ENCODE measurements around the gene KCNAB1. TPM values are rescaled to one million over a fixed set of nuclear protein-coding genes. Genes with fewer than 3 reads are reported as not detected.

KCNAB1 gene
- total RNA-seq, 1 experiment from 2014 or later: not detected

DNA sequence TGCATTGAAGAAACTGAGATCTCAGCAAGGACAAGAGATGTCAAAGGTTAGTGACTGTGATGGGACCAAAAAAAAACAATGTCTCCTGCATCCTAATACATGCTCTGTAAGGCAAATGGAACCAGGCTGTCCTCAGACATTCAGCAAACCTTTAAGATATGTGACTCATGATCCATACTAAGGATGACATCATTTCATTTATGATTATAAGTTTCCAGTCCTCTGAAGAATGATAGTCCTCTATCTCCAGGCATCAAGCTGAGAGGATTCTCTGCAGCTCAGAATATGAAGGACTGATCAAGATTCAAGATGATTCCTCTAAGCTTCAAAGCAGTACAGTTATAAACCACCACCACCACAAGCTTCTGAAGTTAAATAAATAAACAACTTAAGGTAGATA is 386.9 kb downstream of the KCNAB1 start:
- Histone ChIP-seq H3K36me3 (no peaks in the 10 kb centered on the region), H3K9me3 (no peaks in the 10 kb centered on the region), H3K4me3 (no peak overlapping the region), H3K27me3 (peaks cover 2% of the 10 kb centered on the region; the same call in 1 of the 2 replicates)
- no peak for DNase-seq

- DNase-seq: no peak
Observed at GRCh38 chr3:156509189-156510174, 389.1 kb downstream of the KCNAB1 start.

GRCh38 chr3:156511987-156512677 is 391.8 kb downstream of the KCNAB1 start:
- Histone ChIP-seq H3K36me3 (no peaks in the 10 kb centered on the region), H3K4me3 (no peak overlapping the region), H3K9me3 (no peaks in the 10 kb centered on the region), H3K27me3 (no peaks in the 10 kb centered on the region)
- no peak for DNase-seq

More at GRCh38 chr3:156509189-156510174, 389.1 kb downstream of the KCNAB1 start:
- Histone ChIP-seq H3K27me3 (peaks cover 2% of the 10 kb centered on the region; the same call in 1 of the 2 replicates), H3K9me3 (no peaks in the 10 kb centered on the region), H3K4me3 (no peak overlapping the region), H3K36me3 (no peaks in the 10 kb centered on the region)

DNA sequence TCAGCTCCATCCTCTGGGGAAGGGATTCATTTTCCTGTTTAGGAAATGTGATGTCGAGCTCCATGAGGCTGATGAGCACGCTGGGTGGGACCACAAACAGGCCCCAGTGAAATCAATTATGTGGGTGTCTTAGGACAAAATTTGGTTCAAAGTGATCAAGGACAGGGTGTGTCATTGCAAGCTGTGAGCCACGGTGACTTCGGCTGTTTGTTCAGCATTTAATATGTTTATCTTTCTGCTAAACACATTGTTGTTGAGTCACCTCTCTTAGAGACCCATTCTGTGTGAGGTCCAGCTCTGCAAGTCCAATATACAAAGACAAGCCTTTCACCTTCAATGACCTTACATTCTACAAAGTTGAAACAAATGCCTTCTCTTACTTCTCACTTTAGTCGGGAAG is 393.2 kb downstream of the KCNAB1 start:
- Histone ChIP-seq H3K27me3 (no peaks in the 10 kb centered on the region), H3K9me3 (no peaks in the 10 kb centered on the region), H3K4me3 (no peak overlapping the region), H3K36me3 (no peaks in the 10 kb centered on the region)
- peak; percentile 5 for DNase-seq

DNA sequence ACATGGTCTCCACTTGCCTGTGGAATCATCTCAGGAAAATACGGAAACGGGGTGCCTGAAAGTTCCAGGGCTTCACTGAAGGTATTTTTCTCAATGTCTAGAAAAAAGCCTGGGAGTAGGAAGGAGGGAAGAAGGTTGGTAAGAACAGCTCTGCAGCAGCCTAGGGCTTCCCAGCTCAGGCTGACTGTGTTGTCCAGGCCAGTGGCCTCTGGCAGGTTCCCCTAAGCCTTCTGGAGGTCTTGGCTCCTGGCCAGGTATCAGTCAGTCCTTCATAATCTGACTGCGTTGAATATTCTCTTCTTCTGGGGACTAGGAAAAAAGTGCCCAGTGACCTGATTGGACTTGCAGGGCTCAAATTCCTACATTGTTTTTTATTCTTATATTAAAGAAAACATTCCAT is 395.9 kb downstream of the KCNAB1 start:
- Histone ChIP-seq H3K9me3 (no peaks in the 10 kb centered on the region), H3K4me3 (no peak overlapping the region), H3K36me3 (no peaks in the 10 kb centered on the region), H3K27me3 (no peaks in the 10 kb centered on the region)
- DNase-seq: no peak

GRCh38 chr3:156516961-156517360 is 396.6 kb downstream of the KCNAB1 start:
- H3K9me3 ChIP-seq: no peaks in the 10 kb centered on the region
- no peaks in the 10 kb centered on the region for H3K36me3 ChIP-seq
- no peak for DNase-seq
- no peaks in the 10 kb centered on the region for H3K27me3 ChIP-seq
- no peak overlapping the region for H3K4me3 ChIP-seq

DNA sequence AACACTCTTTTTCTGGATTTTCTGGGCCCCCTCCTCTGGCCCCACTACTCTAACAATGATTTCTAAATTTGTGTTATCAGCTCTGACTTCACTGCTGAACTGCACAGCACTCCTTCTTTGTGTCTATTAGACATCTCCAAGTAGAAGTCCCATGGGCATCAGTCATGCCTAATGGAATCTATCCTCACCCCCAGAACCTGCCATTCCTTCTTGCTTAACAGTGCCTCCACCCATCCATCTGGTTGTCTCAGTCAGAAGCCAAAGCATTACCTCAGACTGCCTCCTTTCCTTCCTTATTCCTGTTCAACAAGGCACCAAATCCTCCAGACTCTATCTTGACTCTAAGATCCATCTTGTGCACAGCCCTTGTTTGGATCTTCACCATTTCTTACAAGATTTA is 398.3 kb downstream of the KCNAB1 start:
- no peak for DNase-seq

GRCh38 chr3:156519758-156520162 is 399.4 kb downstream of the KCNAB1 start:
- DNase-seq: no peak

More for the DNA sequence above, 398.3 kb downstream of the KCNAB1 start:
- Histone ChIP-seq H3K36me3 (no peaks in the 10 kb centered on the region), H3K4me3 (no peak overlapping the region), H3K27me3 (no peaks in the 10 kb centered on the region), H3K9me3 (no peaks in the 10 kb centered on the region)

GRCh38 chr3:156522673-156523072 is 402.3 kb downstream of the KCNAB1 start:
- DNase-seq: no peak
- Histone ChIP-seq H3K4me3 (no peak overlapping the region), H3K9me3 (no peaks in the 10 kb centered on the region), H3K36me3 (no peaks in the 10 kb centered on the region), H3K27me3 (no peaks in the 10 kb centered on the region)

More at GRCh38 chr3:156519758-156520162, 399.4 kb downstream of the KCNAB1 start:
- H3K36me3 ChIP-seq: no peaks in the 10 kb centered on the region
- no peaks in the 10 kb centered on the region for H3K27me3 ChIP-seq
- H3K4me3 ChIP-seq: no peak overlapping the region
- H3K9me3 ChIP-seq: no peaks in the 10 kb centered on the region

DNA sequence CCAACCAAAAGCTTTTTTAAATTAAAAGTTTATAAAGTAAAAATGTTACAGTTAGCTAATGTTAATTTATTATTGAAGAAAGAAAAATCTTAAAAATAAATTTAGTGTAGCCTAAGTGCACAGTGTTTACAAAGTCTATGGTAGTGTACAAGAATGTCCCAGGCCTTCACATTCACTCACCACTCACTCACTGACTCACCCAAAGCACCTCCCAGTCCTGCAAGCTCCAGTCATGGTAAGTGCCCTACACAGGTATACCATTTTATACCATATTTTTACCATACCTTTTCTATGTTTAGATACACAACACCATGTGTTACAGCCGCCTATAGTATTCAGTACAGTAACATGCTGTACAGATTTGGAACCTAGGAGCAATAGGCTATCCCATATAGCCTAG is 405.4 kb downstream of the KCNAB1 start:
- no peaks in the 10 kb centered on the region for H3K36me3 ChIP-seq

DNA sequence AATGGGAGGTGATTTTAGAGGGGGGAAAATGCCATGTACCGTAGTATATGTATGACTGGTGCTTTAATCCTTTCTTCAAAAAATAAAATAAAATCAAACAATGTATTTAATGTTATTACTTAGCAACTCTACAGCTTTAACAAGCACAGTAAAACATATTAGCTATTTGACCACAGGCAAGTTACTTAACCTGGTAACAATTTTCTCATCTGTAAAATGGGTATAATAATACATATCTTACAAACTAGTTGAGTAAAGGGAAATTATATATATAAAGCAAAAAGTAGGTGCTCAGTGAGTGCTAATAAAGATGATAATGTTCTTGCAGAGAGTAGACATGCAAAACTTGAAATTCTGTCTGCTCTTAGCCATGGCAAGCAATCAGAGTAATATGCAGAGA is 406.7 kb downstream of the KCNAB1 start:
- Histone ChIP-seq H3K9me3 (no peaks in the 10 kb centered on the region), H3K36me3 (no peaks in the 10 kb centered on the region), H3K27me3 (no peaks in the 10 kb centered on the region), H3K4me3 (no peak overlapping the region)
- DNase-seq: no peak

More for the DNA sequence above, 405.4 kb downstream of the KCNAB1 start:
- Histone ChIP-seq H3K9me3 (no peaks in the 10 kb centered on the region), H3K27me3 (no peaks in the 10 kb centered on the region), H3K4me3 (no peak overlapping the region)
- DNase-seq: no peak

GRCh38 chr3:156530980-156531379 is 410.6 kb downstream of the KCNAB1 start:
- no peaks in the 10 kb centered on the region for H3K9me3 ChIP-seq
- no peak for DNase-seq
- H3K27me3 ChIP-seq: no peaks in the 10 kb centered on the region
- H3K4me3 ChIP-seq: no peak overlapping the region
- no peaks in the 10 kb centered on the region for H3K36me3 ChIP-seq

DNA sequence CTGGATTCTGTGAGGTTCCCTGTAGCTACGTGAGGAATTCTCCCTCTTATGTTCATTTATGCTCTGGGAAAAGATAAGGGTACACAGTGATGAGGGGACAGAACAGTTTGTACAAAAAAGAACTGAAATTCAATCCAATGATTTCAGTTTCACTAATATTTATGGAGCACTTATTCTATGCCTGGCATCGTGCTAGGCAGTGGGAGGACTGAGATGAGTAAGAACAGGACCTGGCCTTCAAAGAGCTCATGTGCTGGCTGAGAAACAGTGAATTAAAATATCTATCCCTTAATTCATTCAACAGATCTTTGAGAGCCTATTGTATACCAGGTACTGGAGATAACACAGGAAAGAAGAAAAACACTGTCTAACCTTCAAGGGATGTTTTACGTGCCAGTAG is 412.4 kb downstream of the KCNAB1 start:
- H3K36me3 ChIP-seq: peaks cover 3% of the 10 kb centered on the region
- no peaks in the 10 kb centered on the region for H3K27me3 ChIP-seq
- no peak for DNase-seq
- H3K4me3 ChIP-seq: no peak overlapping the region
- H3K9me3 ChIP-seq: no peaks in the 10 kb centered on the region

GRCh38 chr3:156533205-156533604 is 412.8 kb downstream of the KCNAB1 start:
- H3K9me3 ChIP-seq: no peaks in the 10 kb centered on the region
- H3K27me3 ChIP-seq: no peaks in the 10 kb centered on the region
- H3K36me3 ChIP-seq: peaks cover 6% of the 10 kb centered on the region
- H3K4me3 ChIP-seq: no peak overlapping the region
- DNase-seq: no peak

GRCh38 chr3:156535162-156535627 is 414.8 kb downstream of the KCNAB1 start:
- Histone ChIP-seq H3K9me3 (no peaks in the 10 kb centered on the region), H3K36me3 (peaks cover 26% of the 10 kb centered on the region), H3K27me3 (no peaks in the 10 kb centered on the region), H3K4me3 (no peak overlapping the region)
- DNase-seq: peak; percentile 92

GRCh38 chr3:156535798-156536197 is 415.4 kb downstream of the KCNAB1 start:
- Histone ChIP-seq H3K36me3 (peaks cover 29% of the 10 kb centered on the region), H3K4me3 (no peak overlapping the region), H3K27me3 (no peaks in the 10 kb centered on the region), H3K9me3 (no peaks in the 10 kb centered on the region)
- no peak for DNase-seq
